Measurements from ENCODE around the gene C1orf159. TPM values are rescaled to one million over a fixed set of nuclear protein-coding genes. Genes with fewer than 3 reads are reported as not detected.

Gene C1orf159
- total and polyA plus RNA-seq, 2 donors (not counting 1 experiment from before 2014, with no cell fraction given) = 23.0 to 25.6 TPM

- Histone ChIP-seq H3K9me3 (ENCODE audit: control extremely low read depth in 1 of 3, control insufficient read depth in 2 of 3, insufficient read depth in 1 of 3, low read length in 2 of 3) (peaks cover 0 to 27% (median 0%) of the 10 kb centered on the region in 3 donors), H3K4me1 (ENCODE audit: control insufficient read depth in 2 of 2, insufficient read depth in 2 of 2, low read length in 2 of 2) (peaks cover 38 to 44% of the 10 kb centered on the region in 2 donors), H3K27ac (ENCODE audit: low read length in 2 of 2) (no peak overlapping the region), H3K27me3 (replicated peaks in 1 of 4; ENCODE audit: control extremely low read depth in 1 of 4, control insufficient read depth in 3 of 4, insufficient read depth in 4 of 4, low read length in 3 of 4) (peaks cover 0 to 64% (median 30%) of the 10 kb centered on the region in 4 experiments), H2AFZ (ENCODE audit: insufficient read depth, low read depth, low read length, poor library complexity, severe bottlenecking) (no peak overlapping the region), H4K20me1 (ENCODE audit: control insufficient read depth, insufficient read depth, low read length, poor library complexity, severe bottlenecking) (no peaks in the 10 kb centered on the region), H3K4me3 (ENCODE audit: control extremely low read depth in 1 of 5, extremely low read depth in 1 of 5, insufficient read depth in 1 of 5, low read depth in 2 of 5, low read length in 4 of 5) (no peak overlapping the region), H3K79me2 (ENCODE audit: control insufficient read depth, insufficient read depth, low read length) (no peaks in the 10 kb centered on the region), H3K9ac (ENCODE audit: low read length) (no peak overlapping the region), H3K36me3 (replicated peaks in 1 of 2; ENCODE audit: control extremely low read depth in 1 of 2, control insufficient read depth in 1 of 2, extremely low read depth in 1 of 2, insufficient read depth in 2 of 2, low read length in 1 of 2) (no peaks in the 10 kb centered on the region), H3K4me2 (replicated peaks; ENCODE audit: low read depth, low read length, poor library complexity, severe bottlenecking) (no peak overlapping the region)
- Mint-ChIP-seq H3K27ac (peak overlapping the region; percentile 50), H3K27me3 (peaks cover 7% of the 10 kb centered on the region), H3K4me1 (peaks cover 23% of the 10 kb centered on the region), H3K9me3 (ENCODE audit: insufficient read depth) (no peaks in the 10 kb centered on the region), H3K4me3 (peak overlapping the region; percentile 47)
- 55% methylated on average over 12 of the region's 18 CpGs for WGBS (ENCODE audit: insufficient coverage)
- intact Hi-C loops (cut with micrococcal nuclease) = loop anchor here (10.0 kb wide), 1 partner anchor 47 kb away; the partner anchor contains the start of gene ISG15
- ChIA-PET POLR2A (no interaction called here), CTCF (interaction anchor here (3.3 kb wide), 1 partner anchor 230 kb away, joined by 14 read pairs; no protein-coding TSS in a partner anchor)
- DNase-seq (no peak), ATAC-seq (ENCODE audit: low read depth) (no peak)
- TF ChIP-seq EZH2 (IDR thresholded peaks at IDR 0.05; ENCODE audit: borderline replicate concordance, insufficient read depth, low read depth, low read length, poor library complexity, severe bottlenecking) (no peak), CTCF (IDR thresholded peaks at IDR 0.05) (no peak)
Measured at GRCh38 chr1:1061682-1062345, 54.1 kb downstream of the C1orf159 start.
